Raji (cell line): Measurements from ENCODE around the gene BCL2L11.

Source experiments
- POLR2A ChIP-seq: IDR thresholded peaks from 2 replicates; pipeline ENCODE4 v1.6.1; 2011; ENCODE audit warnings: low read depth, low read length, control low read depth; ENCODE audit not compliant: insufficient read depth

Gene BCL2L11

GRCh38 chr2:111148925-111149324 is 28.2 kb downstream of the BCL2L11 start:
- no peak for TF ChIP-seq POLR2A

- TF ChIP-seq POLR2A: no peak
Measured at GRCh38 chr2:111149882-111150455, 29.3 kb downstream of the BCL2L11 start.

GRCh38 chr2:111154758-111155157 is 34.0 kb downstream of the BCL2L11 start:
- no peak for TF ChIP-seq POLR2A

GRCh38 chr2:111155610-111156009 is 34.9 kb downstream of the BCL2L11 start:
- TF ChIP-seq POLR2A: no peak

- no peak for TF ChIP-seq POLR2A
Measured at GRCh38 chr2:111156529-111156928, 35.8 kb downstream of the BCL2L11 start.

- peak; percentile 31; the same call in 1 of the 2 replicates for TF ChIP-seq POLR2A
Measured at GRCh38 chr2:111157071-111157661, 36.5 kb downstream of the BCL2L11 start.

GRCh38 chr2:111157798-111158197 is 37.1 kb downstream of the BCL2L11 start:
- TF ChIP-seq POLR2A: no peak

- TF ChIP-seq POLR2A: no peak
Measured at GRCh38 chr2:111159641-111160040, 38.9 kb downstream of the BCL2L11 start.

- TF ChIP-seq POLR2A: no peak
Measured at GRCh38 chr2:111160758-111161157, 40.0 kb downstream of the BCL2L11 start.

- TF ChIP-seq POLR2A: no peak
Measured at GRCh38 chr2:111161971-111162370, 41.3 kb downstream of the BCL2L11 start.

GRCh38 chr2:111162718-111163331 is 42.1 kb downstream of the BCL2L11 start:
- no peak for TF ChIP-seq POLR2A

GRCh38 chr2:111164078-111164477 is 43.4 kb downstream of the BCL2L11 start:
- TF ChIP-seq POLR2A: no peak

GRCh38 chr2:111165084-111165483 is 44.4 kb downstream of the BCL2L11 start:
- TF ChIP-seq POLR2A: no peak

GRCh38 chr2:111166115-111166514 is 45.4 kb downstream of the BCL2L11 start:
- TF ChIP-seq POLR2A: no peak

- no peak for TF ChIP-seq POLR2A
Measured at GRCh38 chr2:111167076-111167862, 46.6 kb downstream of the BCL2L11 start.

- TF ChIP-seq POLR2A: no peak
Measured at GRCh38 chr2:111167863-111168162, 47.1 kb downstream of the BCL2L11 start.
